ENCODE data around the gene OSMR. TPM values are rescaled to one million over a fixed set of nuclear protein-coding genes. Genes with fewer than 3 reads are reported as not detected.

The OSMR gene
- total RNA-seq, 1 donor from 2014 or later, result 0.82 TPM

GRCh38 chr5:38867416-38867815, 21.6 kb downstream of the OSMR start:
- DNase-seq (ENCODE audit: low spot score in 2 of 2) (no peak), FAIRE-seq (no peak)

GRCh38 chr5:38870595-38870994, 24.8 kb downstream of the OSMR start:
- DNase-seq (ENCODE audit: low spot score in 2 of 2), result no peak
- FAIRE-seq, result no peak

- FAIRE-seq, result no peak
- DNase-seq (ENCODE audit: low spot score in 2 of 2), result no peak
Observed at GRCh38 chr5:38871058-38871605, 25.3 kb downstream of the OSMR start.

- DNase-seq (ENCODE audit: low spot score in 2 of 2) (no peak), FAIRE-seq (no peak)
Observed at GRCh38 chr5:38871790-38872551, 26.2 kb downstream of the OSMR start.

GRCh38 chr5:38872826-38873225, 27.0 kb downstream of the OSMR start:
- DNase-seq (ENCODE audit: low spot score in 2 of 2) (no peak), FAIRE-seq (no peak)

- FAIRE-seq, result no peak
Observed at GRCh38 chr5:38874948-38875456, 29.2 kb downstream of the OSMR start.

GRCh38 chr5:38878391-38879077, 32.7 kb downstream of the OSMR start:
- DNase-seq (ENCODE audit: low spot score in 2 of 2), result no peak
- no peak for FAIRE-seq

More at GRCh38 chr5:38874948-38875456, 29.2 kb downstream of the OSMR start:
- no peak for DNase-seq (ENCODE audit: low spot score in 2 of 2)

- DNase-seq (ENCODE audit: low spot score in 2 of 2) (no peak), FAIRE-seq (no peak)
Observed at GRCh38 chr5:38879078-38879460, 33.3 kb downstream of the OSMR start.

- DNase-seq (ENCODE audit: low spot score in 2 of 2), result no peak
- FAIRE-seq, result no peak
Observed at GRCh38 chr5:38883842-38884241, 38.0 kb downstream of the OSMR start.

GRCh38 chr5:38885208-38885607, 39.4 kb downstream of the OSMR start:
- DNase-seq (ENCODE audit: low spot score in 2 of 2), result no peak
- FAIRE-seq, result no peak

- FAIRE-seq (no peak), DNase-seq (ENCODE audit: low spot score in 2 of 2) (no peak)
Observed at GRCh38 chr5:38888041-38888440, 42.2 kb downstream of the OSMR start.

GRCh38 chr5:38889424-38889823, 43.6 kb downstream of the OSMR start:
- FAIRE-seq, result no peak
- DNase-seq (ENCODE audit: low spot score in 2 of 2), result no peak

GRCh38 chr5:38891563-38891962, 45.8 kb downstream of the OSMR start:
- FAIRE-seq (no peak), DNase-seq (ENCODE audit: low spot score in 2 of 2) (no peak)

GRCh38 chr5:38892363-38892762, 46.6 kb downstream of the OSMR start:
- DNase-seq (ENCODE audit: low spot score in 2 of 2), result no peak
- FAIRE-seq, result no peak

GRCh38 chr5:38896760-38897159, 50.9 kb downstream of the OSMR start:
- FAIRE-seq (no peak), DNase-seq (ENCODE audit: low spot score in 2 of 2) (no peak)

- no peak for DNase-seq (ENCODE audit: low spot score in 2 of 2)
- FAIRE-seq, result no peak
Observed at GRCh38 chr5:38899936-38900335, 54.1 kb downstream of the OSMR start.

GRCh38 chr5:38905516-38905915, 59.7 kb downstream of the OSMR start:
- FAIRE-seq (no peak), DNase-seq (ENCODE audit: low spot score in 2 of 2) (no peak)

- no peak for FAIRE-seq
- no peak for DNase-seq (ENCODE audit: low spot score in 2 of 2)
Observed at GRCh38 chr5:38906503-38906902, 60.7 kb downstream of the OSMR start.

- FAIRE-seq (no peak), DNase-seq (ENCODE audit: low spot score in 2 of 2) (no peak)
Observed at GRCh38 chr5:38911933-38912332, 66.1 kb downstream of the OSMR start.

GRCh38 chr5:38913714-38914113, 67.9 kb downstream of the OSMR start:
- FAIRE-seq (no peak), DNase-seq (ENCODE audit: low spot score in 2 of 2) (no peak)

- no peak for FAIRE-seq
Observed at GRCh38 chr5:38916802-38917201, 71.0 kb downstream of the OSMR start.

GRCh38 chr5:38921174-38921573, 75.4 kb downstream of the OSMR start:
- FAIRE-seq (no peak), DNase-seq (ENCODE audit: low spot score in 2 of 2) (no peak)

More at GRCh38 chr5:38916802-38917201, 71.0 kb downstream of the OSMR start:
- DNase-seq (ENCODE audit: low spot score in 2 of 2), result no peak

Data from frontal cortex (tissue), 4 donors.